IMR-90 (cell line): Measurements from ENCODE around the gene AP5B1.

Experiments
- BHLHE40 ChIP-seq: fragments of 150-350 bp; IDR thresholded peaks from 2 replicates; pipeline ENCODE4 v1.6.1; 2016; ENCODE audit warnings: mild to moderate bottlenecking, low read depth, low read length
- CHD1 ChIP-seq: IDR thresholded peaks from 2 replicates; pipeline ENCODE4 v1.6.1; 2012; ENCODE audit warnings: low read depth, low read length, improper control_type of control experiment
- FOS ChIP-seq: fragments of 150-350 bp; IDR thresholded peaks from 2 replicates; pipeline ENCODE4 v1.6.1; 2016; ENCODE audit warnings: low read depth, low read length
- MAFK ChIP-seq: IDR thresholded peaks from 2 replicates; pipeline ENCODE4 v1.6.1; 2012; ENCODE audit warnings: low read depth, low read length, improper control_type of control experiment
- MXI1 ChIP-seq: IDR thresholded peaks from 2 replicates; pipeline ENCODE4 v1.6.1; 2012; ENCODE audit warnings: low read depth, mild to moderate bottlenecking, low read length, moderate library complexity, borderline replicate concordance
- POLR2A ChIP-seq: IDR thresholded peaks from 2 replicates; pipeline ENCODE4 v1.6.1; 2012; ENCODE audit warnings: mild to moderate bottlenecking, low read depth, low read length
- RCOR1 ChIP-seq: IDR thresholded peaks from 2 replicates; pipeline ENCODE4 v1.6.1; 2012; ENCODE audit warnings: mild to moderate bottlenecking, low read length, improper control_type of control experiment; ENCODE audit not compliant: insufficient replicate concordance
- SMC3 ChIP-seq: fragments of 150-350 bp; IDR thresholded peaks from 2 replicates; pipeline ENCODE4 v1.6.1; 2016; ENCODE audit warnings: low read depth, mild to moderate bottlenecking, antibody characterized with exemption, low read length, moderate library complexity
- TF ChIP-seq, protein P1 (sequence below): fragments of 150-350 bp; IDR thresholded peaks from 2 replicates; pipeline ENCODE4 v1.6.1; 2017; ENCODE audit warnings: mild to moderate bottlenecking, antibody characterized with exemption, low read length, low read depth
- TF ChIP-seq, protein P2 (sequence below): conservative IDR thresholded peaks from 2 replicates; pipeline ENCODE4 v1.5.1; 2012; ENCODE audit warnings: mild to moderate bottlenecking, low read depth, low read length, improper control_type of control experiment
- TF ChIP-seq, protein P3 (sequence below): fragments of 150-350 bp; IDR thresholded peaks from 2 replicates; pipeline ENCODE4 v1.6.1; 2016; ENCODE audit warnings: low read depth, mild to moderate bottlenecking, low read length, moderate library complexity, borderline replicate concordance

DNA sequence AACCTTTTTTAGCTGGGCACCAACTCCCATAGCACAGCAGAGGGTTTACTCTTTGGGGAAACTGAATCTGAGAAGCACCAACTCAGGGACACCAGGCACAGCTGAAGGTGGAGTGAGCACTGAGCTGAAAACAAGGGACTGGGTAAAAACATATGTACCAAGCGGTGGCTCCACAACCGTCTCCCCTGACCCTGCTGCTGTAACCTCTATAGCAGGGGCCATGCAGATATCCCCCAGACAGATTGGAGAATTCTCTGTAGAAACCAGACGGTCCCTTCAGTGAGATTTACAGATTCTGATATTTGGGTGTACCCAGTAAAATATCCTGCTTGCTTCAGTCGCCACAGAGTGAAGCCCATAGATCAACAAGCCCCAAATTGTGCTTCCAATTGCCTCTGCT, 48.7 kb upstream of the AP5B1 start:
- TF ChIP-seq MXI1 (no peak), BHLHE40 (no peak), SMC3 (no peak), CHD1 (no peak), POLR2A (no peak), RCOR1 (no peak), MAFK (no peak), FOS (no peak)
- TF ChIP-seq, protein P1, sequence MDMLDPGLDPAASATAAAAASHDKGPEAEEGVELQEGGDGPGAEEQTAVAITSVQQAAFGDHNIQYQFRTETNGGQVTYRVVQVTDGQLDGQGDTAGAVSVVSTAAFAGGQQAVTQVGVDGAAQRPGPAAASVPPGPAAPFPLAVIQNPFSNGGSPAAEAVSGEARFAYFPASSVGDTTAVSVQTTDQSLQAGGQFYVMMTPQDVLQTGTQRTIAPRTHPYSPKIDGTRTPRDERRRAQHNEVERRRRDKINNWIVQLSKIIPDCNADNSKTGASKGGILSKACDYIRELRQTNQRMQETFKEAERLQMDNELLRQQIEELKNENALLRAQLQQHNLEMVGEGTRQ: no peak
- TF ChIP-seq, protein P2, sequence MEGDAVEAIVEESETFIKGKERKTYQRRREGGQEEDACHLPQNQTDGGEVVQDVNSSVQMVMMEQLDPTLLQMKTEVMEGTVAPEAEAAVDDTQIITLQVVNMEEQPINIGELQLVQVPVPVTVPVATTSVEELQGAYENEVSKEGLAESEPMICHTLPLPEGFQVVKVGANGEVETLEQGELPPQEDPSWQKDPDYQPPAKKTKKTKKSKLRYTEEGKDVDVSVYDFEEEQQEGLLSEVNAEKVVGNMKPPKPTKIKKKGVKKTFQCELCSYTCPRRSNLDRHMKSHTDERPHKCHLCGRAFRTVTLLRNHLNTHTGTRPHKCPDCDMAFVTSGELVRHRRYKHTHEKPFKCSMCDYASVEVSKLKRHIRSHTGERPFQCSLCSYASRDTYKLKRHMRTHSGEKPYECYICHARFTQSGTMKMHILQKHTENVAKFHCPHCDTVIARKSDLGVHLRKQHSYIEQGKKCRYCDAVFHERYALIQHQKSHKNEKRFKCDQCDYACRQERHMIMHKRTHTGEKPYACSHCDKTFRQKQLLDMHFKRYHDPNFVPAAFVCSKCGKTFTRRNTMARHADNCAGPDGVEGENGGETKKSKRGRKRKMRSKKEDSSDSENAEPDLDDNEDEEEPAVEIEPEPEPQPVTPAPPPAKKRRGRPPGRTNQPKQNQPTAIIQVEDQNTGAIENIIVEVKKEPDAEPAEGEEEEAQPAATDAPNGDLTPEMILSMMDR: no peak
- TF ChIP-seq, protein P3, sequence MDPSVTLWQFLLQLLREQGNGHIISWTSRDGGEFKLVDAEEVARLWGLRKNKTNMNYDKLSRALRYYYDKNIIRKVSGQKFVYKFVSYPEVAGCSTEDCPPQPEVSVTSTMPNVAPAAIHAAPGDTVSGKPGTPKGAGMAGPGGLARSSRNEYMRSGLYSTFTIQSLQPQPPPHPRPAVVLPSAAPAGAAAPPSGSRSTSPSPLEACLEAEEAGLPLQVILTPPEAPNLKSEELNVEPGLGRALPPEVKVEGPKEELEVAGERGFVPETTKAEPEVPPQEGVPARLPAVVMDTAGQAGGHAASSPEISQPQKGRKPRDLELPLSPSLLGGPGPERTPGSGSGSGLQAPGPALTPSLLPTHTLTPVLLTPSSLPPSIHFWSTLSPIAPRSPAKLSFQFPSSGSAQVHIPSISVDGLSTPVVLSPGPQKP: no peak
